Stimulated activated CD4-positive, alpha-beta T cell treated with anti-CD3 and anti-CD28 coated beads, Interleukin-4, amount 100 ng/mL, for 48 hours (primary cell): Measurements from ENCODE around the gene DNAH10.
"Not testable (repeated sequence)": the region's sequence is repeated elsewhere in the genome, so short reads cannot be mapped to it uniquely, and the experiment has no call there.

ENCODE experiments used
- DNase-seq, 2 donors: peaks; one replicate each; pipeline ENCODE4 v3.0.0-alpha.2; 2020; ENCODE audit warnings: low read depth in 2 of 2

The DNAH10 gene

GRCh38 chr12:123907726-123908476 lies 145.8 kb downstream of the DNAH10 start:
- DNase-seq, result no peak

GRCh38 chr12:123908884-123909725 lies 147.0 kb downstream of the DNAH10 start:
- DNase-seq, result no peak

- no peak for DNase-seq
Observed at GRCh38 chr12:123910057-123910456, 148.0 kb downstream of the DNAH10 start.

- DNase-seq, result no peak
Observed at GRCh38 chr12:123910761-123911193, 148.7 kb downstream of the DNAH10 start.

- DNase-seq, result not testable (repeated sequence)
Observed at GRCh38 chr12:123911672-123912409, 149.7 kb downstream of the DNAH10 start.

GRCh38 chr12:123912415-123913380 lies 150.6 kb downstream of the DNAH10 start:
- no peak for DNase-seq

GRCh38 chr12:123914726-123915333 lies 152.7 kb downstream of the DNAH10 start:
- DNase-seq, result no peak

- DNase-seq, result peak; percentile 43 to 46
Observed at GRCh38 chr12:123916729-123917128, 154.6 kb downstream of the DNAH10 start.

GRCh38 chr12:123917337-123917850 lies 155.3 kb downstream of the DNAH10 start:
- DNase-seq, result no peak

GRCh38 chr12:123919980-123920360 lies 157.9 kb downstream of the DNAH10 start:
- DNase-seq, result no peak

- DNase-seq, result no peak
Observed at GRCh38 chr12:123923038-123923437, 160.9 kb downstream of the DNAH10 start.

GRCh38 chr12:123923927-123924326 lies 161.8 kb downstream of the DNAH10 start:
- no peak for DNase-seq

GRCh38 chr12:123924539-123924938 lies 162.4 kb downstream of the DNAH10 start:
- no peak for DNase-seq

GRCh38 chr12:123928274-123928865 lies 166.3 kb downstream of the DNAH10 start:
- DNase-seq, result no peak

- no peak for DNase-seq
Observed at GRCh38 chr12:123928897-123929296, 166.8 kb downstream of the DNAH10 start.

- DNase-seq, result no peak
Observed at GRCh38 chr12:123929946-123930583, 168.0 kb downstream of the DNAH10 start.

- no peak for DNase-seq
Observed at GRCh38 chr12:123931686-123932321, 169.7 kb downstream of the DNAH10 start.

GRCh38 chr12:123933214-123933613 lies 171.1 kb downstream of the DNAH10 start:
- no peak for DNase-seq

GRCh38 chr12:123934016-123934620 lies 172.0 kb downstream of the DNAH10 start:
- DNase-seq, result no peak
